Esophagus squamous epithelium (tissue), 4 donors: Measurements from ENCODE around the gene ANTKMT.

Experiments
- POLR2A ChIP-seq, 4 donors: fragments of 450-650 bp; IDR thresholded peaks; one replicate each; pipeline ENCODE4 v1.6.1; 2017; ENCODE audit warnings: antibody characterized with exemption in 4 of 4, mild to moderate bottlenecking in 4 of 4, moderate library complexity in 3 of 4
- TF ChIP-seq, protein P1 (sequence below), 6 experiments: fragments of 450-650 bp in 4 of 6; fragments of 200-600 bp in 2 of 6; sonication (generic) in 2 of 6; IDR thresholded peaks; one replicate each; pipeline ENCODE4 v1.5.1; 2016 to 2019; ENCODE audit warnings: antibody characterized with exemption in 6 of 6, mild to moderate bottlenecking in 4 of 6, moderate library complexity in 4 of 6

DNA sequence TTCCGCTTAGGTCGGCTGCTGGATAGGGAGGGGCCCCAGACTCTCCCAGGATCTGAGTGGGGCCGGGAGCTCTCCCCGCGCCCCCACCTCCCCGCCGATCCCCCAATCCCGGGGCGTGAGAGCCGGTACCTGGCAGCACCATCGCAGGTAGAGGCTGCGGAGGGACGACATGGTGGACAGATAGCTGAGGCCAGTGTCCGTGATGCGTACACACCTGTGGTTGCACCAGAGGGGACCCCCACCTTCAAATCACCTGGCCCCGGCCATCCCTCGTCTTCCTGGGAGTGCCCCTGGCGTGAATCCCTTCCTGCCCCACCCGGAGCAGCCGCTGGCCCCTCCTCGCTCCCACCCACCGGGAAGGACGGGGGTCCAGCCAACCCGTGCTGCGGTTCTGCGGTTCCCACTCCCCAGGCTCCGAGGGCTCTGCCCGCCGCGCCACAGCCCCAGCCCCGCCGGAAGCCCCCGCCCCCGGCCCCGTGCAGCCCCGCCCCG is 26.0 kb upstream of the ANTKMT start:
- TF ChIP-seq, protein P1, sequence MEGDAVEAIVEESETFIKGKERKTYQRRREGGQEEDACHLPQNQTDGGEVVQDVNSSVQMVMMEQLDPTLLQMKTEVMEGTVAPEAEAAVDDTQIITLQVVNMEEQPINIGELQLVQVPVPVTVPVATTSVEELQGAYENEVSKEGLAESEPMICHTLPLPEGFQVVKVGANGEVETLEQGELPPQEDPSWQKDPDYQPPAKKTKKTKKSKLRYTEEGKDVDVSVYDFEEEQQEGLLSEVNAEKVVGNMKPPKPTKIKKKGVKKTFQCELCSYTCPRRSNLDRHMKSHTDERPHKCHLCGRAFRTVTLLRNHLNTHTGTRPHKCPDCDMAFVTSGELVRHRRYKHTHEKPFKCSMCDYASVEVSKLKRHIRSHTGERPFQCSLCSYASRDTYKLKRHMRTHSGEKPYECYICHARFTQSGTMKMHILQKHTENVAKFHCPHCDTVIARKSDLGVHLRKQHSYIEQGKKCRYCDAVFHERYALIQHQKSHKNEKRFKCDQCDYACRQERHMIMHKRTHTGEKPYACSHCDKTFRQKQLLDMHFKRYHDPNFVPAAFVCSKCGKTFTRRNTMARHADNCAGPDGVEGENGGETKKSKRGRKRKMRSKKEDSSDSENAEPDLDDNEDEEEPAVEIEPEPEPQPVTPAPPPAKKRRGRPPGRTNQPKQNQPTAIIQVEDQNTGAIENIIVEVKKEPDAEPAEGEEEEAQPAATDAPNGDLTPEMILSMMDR (IDR thresholded peaks at IDR 0.05), result no peak
- TF ChIP-seq POLR2A (IDR thresholded peaks at IDR 0.05), result peak in 1 of 4 donors; percentile 4
